Smooth muscle cell of the brain vasculature (primary cell): ENCODE measurements around the gene CTBP2.
A peak's percentile ranks its signal among the peaks of the same experiment; 100 is the strongest.
"Not testable (repeated sequence)": the region's sequence is repeated elsewhere in the genome, so short reads cannot be mapped to it uniquely, and the experiment has no call there.

Source experiments
- DNase-seq: peaks from one replicate; pipeline ENCODE4 v3.0.0-alpha.2; 2012; ENCODE audit warnings: low read depth, low spot score

Gene CTBP2

DNA sequence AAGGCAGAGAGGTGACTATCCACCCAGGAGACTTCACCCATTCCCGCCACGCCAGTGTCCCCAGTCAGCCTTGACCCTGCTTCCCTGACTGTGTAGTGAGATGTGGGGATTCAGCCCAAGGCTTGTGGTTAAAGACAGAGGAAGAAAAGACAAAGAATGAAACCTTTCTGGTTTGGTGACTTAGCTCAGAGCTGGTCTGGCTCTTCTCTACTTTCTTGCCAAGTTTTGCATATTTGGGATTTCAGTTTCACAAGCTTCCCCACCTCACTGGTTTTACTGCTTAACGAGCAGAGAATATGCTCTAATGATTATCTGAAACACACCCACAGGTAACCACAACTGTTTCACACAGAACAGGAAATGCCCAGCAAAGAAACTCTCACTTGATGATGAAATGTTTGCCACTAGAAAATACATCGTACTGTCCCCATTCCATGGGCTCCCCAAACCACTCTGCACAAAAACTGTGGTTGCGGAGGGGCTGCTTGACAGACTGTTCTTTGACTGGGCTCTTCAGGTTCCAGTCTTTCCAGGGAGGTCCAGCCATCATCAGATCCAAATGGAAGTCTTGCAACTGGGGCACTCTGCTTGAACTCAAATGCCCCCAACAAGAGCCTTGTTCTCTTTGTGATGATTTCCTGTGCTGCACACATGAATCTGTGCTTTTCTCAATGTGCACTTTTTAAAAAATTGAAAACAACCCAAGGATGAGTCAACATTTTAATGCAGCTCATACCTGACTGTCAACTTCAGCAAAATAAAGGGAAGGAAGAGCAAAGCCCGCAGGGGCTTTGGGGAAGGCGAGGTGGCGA lies 95.5 kb downstream of the CTBP2 start:
- no peak for DNase-seq

DNA sequence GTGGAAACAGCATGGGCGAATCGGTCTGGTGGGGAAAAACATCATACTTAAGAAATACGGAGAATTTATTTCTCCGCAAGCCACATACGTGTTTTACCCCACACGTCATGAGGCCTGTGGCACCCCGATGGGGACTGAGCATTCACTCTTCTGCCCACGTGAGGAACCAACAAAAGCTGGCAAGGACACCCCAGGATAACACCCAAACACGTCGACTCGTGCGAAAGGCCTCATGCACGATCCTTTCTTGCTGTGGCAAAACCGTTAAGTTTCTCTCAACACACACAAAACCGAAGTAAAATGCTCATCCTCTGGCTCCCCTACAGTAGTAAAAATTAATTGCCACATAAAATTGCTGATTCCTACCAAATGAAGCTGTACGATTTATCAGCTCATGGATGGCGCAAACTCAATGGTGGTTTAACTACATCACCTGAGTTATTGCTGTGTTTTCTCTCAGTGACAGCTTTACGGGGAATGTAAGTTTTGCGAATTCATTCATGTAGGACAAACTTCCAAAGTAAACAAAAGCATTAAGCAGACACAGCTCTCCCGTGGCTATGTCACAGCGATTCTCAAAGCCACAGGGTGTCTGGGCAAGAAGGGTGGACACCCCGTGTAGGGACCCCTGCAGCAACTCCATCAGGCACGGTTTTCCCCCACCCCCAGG lies 97.0 kb downstream of the CTBP2 start:
- DNase-seq: no peak

DNA sequence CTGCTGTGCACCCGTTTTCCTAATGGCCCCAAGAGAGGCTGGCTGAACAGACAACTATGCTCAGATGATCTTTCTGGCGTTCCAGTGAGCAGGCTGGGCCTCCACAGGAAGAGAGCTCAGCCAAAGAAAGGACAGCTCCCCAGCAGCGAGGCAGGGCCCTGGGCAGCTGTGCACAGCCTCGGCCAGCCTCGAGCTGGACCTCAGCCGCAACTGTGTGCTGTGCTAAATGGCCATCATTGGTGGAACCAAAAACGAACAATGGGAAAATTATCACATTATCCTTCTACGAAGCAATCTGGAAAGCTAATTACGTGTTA lies 97.5 kb downstream of the CTBP2 start:
- no peak for DNase-seq

GRCh38 chr10:125062227-125062913 lies 98.0 kb downstream of the CTBP2 start:
- DNase-seq: no peak

GRCh38 chr10:125061557-125062226 lies 98.7 kb downstream of the CTBP2 start:
- DNase-seq: no peak

GRCh38 chr10:125060826-125061556 lies 99.4 kb downstream of the CTBP2 start:
- DNase-seq: peak; percentile 97

DNA sequence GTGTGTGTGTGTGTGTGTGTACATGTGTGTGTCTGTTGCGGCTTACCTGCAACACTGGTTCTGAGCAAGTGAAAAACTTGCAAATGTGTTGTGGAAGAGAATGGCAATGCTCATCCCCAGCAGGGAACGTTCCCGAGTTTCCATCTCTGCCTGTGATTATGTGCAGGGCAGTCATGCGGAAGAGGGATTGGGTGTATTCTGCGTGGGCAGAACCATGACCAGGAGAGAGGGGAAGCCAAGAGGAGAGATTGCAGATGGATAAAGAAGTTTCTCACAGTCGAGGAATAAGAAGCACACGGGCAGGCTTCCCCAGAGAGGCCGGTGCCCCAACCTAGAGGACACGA lies 99.9 kb downstream of the CTBP2 start:
- no peak for DNase-seq

DNA sequence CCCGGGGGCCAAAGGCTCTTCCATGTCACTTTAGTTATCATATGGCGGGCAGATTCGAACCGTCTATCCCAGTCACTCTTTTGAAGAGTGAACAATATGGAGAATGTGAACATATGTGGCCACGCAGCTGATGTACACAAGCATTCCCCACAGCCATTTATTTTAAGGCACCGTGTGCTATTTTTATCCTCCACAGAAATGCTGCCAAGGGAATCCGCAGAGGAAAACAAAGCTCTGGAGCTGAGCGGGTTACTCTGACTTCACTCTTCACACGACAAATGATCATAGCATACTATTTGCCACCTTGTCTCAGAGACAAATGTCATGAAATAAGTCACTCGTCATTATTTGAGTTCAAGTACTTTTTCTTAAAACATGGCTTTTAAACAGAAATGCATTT lies 100.3 kb downstream of the CTBP2 start:
- no peak for DNase-seq

DNA sequence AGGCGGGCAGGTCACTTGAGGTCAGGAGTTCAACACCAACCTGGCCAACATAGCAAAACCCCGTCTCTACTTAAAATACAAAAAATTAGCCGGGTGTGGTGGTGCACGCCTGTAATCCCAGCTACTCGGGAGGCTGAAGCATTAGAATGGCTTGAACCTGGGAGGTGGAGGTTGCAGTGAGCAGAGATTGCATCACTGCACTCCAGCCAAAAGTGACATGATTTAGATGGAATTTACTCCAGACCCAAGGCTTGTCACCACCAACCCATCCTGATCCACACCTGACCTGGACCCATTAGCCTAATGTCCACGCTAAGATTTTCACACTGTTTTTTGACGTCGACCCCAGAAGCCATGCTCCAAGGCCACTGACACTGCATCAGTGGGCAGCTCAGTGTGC lies 101.0 kb downstream of the CTBP2 start:
- DNase-seq: not testable (repeated sequence)

GRCh38 chr10:125057158-125058001 lies 103.0 kb downstream of the CTBP2 start:
- no peak for DNase-seq

GRCh38 chr10:125056161-125057132 lies 103.9 kb downstream of the CTBP2 start:
- DNase-seq: no peak

GRCh38 chr10:125055446-125055845 lies 104.9 kb downstream of the CTBP2 start:
- DNase-seq: no peak

- DNase-seq: peak; percentile 78
Measured at GRCh38 chr10:125054669-125055268, 105.6 kb downstream of the CTBP2 start.

DNA sequence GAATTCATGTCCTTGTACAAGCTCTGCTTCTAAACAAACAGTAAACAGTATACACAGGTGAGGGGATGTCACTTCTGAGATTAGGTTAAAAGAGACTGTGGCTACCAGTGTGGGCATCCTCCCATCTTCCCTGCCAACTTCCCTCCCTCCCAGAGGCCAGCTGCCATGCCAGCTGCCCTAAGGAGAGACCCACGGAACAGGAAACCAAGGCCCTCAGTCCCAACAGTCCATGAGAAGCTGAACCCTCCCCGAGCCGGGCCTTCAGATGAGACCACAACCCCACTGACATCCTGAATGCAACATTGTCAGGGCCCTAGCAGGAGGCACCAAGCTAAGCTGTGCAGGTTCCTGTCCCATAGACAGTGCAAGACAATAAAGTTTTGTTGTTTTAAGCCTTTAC lies 106.1 kb downstream of the CTBP2 start:
- no peak for DNase-seq

DNA sequence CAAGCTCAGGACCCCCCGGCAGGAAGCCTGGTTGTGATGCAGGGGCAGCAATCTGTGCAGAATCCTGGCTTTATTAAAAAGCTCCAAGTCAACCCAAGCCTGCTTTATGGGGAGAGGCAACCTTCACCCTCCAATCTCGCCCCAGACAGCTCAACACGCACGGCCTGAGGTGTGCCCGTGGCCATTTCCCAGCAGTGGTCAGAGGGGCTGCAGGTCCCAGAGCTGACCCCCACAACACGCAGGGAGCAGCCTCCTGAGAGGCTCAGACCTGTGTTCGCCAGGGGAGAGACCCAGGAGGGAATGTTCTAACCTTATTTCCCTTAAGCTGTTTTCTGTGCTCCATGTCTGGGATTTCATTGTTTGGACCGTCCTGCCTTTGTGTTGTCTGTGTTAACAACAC lies 108.2 kb downstream of the CTBP2 start:
- no peak for DNase-seq

DNA sequence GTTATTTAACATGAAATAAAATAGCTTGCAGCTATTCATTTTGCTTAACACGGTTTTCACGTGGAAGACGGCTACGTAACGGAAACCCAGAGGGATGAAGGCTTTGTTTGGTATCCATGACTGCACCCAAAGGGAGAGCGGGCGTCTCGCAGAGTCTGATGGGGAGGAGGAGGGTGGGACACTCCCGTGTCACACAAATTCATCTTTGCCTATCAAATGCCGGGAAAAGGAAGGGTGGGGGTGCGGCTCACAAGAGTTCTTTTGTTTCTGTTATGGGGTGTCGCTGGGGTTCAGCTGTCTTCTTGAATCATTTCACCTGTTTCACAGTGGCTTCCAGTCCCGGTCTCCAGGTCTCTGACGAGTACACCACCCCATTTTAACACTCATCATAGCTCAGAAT lies 110.0 kb downstream of the CTBP2 start:
- DNase-seq: no peak

- DNase-seq: no peak
Measured at GRCh38 chr10:125049216-125049881, 111.0 kb downstream of the CTBP2 start.

DNA sequence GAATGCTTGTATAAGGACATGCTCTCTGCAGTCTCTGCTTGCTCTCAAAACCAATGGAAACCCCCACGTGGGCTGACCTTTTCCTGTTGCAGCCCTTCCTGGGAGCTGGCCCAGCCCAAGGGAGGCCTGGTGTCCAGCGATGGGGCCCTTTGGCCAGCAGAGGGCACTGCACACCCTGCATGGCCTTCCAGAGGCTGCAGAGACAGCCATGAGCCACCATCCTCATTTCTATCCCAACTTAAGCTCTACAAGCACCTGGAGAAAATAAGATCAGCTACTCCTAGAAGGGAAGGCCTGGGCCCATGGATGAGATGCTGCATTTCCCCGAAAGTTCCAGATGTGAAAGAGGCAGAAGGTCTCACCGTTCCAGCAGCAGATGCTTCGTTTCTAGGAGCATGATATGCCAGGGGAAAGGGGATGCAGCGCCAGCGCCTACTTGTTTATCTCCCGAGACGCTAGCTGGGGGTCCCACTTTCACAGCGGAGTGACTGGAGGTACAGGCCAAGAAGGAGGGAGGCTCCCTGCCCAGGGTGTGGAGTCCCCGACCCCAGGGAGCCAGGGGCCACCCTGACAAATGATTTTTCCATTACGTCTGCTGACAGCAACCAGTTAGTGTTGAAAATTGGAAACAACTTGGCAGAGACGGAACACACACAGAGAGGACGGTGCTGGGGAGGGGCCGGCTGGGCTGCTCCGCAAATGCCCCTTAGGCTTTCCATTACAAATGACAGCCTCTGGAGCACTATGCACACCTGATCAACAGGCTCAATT lies 112.1 kb downstream of the CTBP2 start:
- peak; percentile 72 for DNase-seq
